C4-2B (cell line): ENCODE measurements around the gene STX18.

Experiments
- H3K27ac ChIP-seq: fragments of 450-650 bp; 2 replicates; pipeline ENCODE4 v1.5.1; 2017
- CTCF ChIP-seq: fragments of 450-650 bp; conservative IDR thresholded peaks from 2 replicates; pipeline ENCODE4 v1.5.1; 2017; ENCODE audit warnings: mild to moderate bottlenecking
- ZFX ChIP-seq: fragments of 450-650 bp; IDR thresholded peaks from 2 replicates; pipeline ENCODE4 v1.6.1; 2017

The STX18 gene

DNA sequence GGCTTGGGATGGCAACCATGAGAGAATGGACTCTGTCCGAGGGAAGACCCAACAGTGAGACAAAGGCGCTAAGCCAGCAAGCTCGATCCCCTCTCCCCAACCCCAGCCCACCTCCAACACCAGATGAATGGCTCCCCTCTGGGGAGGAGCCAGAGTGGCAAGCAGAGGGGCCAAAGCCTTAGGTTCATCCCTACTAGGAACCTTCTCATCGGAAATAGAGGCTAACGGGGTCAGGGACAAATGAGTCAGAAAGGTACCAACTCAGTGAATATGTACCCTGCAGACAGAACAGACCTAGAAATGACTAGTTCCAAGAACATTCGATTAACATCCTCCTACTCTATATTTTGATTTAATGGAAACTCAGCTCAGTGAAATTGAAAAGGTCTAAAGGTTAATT is 81.1 kb downstream of the STX18 start:
- TF ChIP-seq ZFX (no peak), CTCF (no peak)
- no peak overlapping the region for H3K27ac ChIP-seq

- TF ChIP-seq ZFX (no peak), CTCF (no peak)
- no peak overlapping the region for H3K27ac ChIP-seq
These were observed 82.7 kb downstream of the STX18 start for GRCh38 chr4:4459181-4459580.

- TF ChIP-seq CTCF = no peak
- TF ChIP-seq ZFX = no peak
- no peak overlapping the region for H3K27ac ChIP-seq
These were observed 83.9 kb downstream of the STX18 start for GRCh38 chr4:4457803-4458553.

DNA sequence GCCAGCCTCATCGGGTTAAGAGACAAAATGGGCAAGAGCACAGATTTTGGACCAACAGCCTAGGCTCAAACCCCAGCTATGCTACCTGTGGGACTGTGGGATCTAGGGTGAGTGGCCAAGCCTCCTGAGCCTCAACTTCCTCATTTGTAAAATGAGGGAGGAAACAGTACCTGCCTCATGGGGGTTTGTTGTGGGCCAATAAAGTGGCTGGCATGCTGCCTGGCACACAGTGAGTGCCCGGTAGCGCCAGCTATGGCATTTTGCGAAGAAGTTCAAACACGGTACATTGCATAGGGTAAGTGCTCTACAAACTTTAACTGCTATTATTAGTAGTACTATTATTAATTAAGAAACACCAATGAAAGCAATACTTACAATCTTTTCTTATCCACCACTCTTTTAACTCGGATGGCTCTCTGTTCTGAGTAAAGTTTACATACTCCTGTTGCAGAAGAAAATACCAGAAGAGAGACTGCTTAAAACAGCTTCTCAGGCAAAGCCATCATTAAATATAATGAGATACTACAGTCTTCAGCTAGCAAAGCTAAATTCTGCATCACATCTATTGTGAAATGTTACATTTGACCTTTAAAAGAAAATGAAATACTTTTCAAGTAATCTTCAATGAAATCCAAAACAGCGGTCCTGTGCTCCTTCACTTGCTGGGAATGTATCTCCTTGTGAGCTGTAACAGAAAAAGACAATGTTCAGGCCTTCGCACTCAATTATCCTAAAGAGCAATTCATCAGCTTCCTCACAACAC is 84.9 kb downstream of the STX18 start:
- no peak overlapping the region for H3K27ac ChIP-seq
- TF ChIP-seq CTCF = no peak
- TF ChIP-seq ZFX = no peak

GRCh38 chr4:4456351-4456750 is 85.5 kb downstream of the STX18 start:
- H3K27ac ChIP-seq = no peak overlapping the region
- no peak for TF ChIP-seq ZFX
- no peak for TF ChIP-seq CTCF

DNA sequence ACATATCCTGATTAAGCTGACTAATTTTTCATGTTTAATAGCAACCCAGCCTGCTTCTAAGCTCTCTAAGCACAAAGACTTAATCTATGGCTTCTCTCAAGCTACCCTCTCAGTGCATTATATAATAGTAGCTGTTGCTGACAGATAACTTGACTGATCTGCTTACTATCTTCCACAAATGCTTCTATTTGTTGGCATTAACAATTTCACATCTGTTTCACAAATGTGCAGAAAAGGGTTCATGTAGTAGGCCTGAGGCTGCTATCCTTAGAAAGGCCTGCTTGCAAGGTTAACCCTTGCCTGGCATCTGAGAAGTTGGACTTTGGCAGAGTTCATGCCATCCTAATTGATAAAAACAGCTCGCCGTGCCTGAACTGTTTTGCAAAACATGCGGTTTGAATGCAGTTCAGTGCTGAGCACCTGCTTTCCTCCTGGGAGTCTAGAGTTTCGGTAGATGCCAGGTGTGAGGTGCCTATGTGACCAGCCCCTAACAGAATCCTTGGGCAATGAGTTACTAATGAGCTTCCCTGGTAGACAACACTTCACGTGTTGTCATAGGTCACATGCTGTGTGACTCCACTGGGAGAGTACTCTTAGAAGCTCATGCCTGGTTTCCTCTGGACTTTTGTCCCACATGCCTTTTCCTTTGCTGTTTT is 86.5 kb downstream of the STX18 start:
- no peak overlapping the region for H3K27ac ChIP-seq

More for the DNA sequence above, 86.5 kb downstream of the STX18 start:
- TF ChIP-seq CTCF (no peak), ZFX (no peak)
